Trophoblast cell (in vitro differentiated cells and primary cell): ENCODE measurements around the gene TMEM231.

Experiments
- DNase-seq, 2 donors: peaks; one replicate each; pipeline ENCODE4 v3.0.0-alpha.2; 2016
- H2AFZ ChIP-seq: 2 replicates; pipeline ENCODE4 v1.6.1; 2013; ENCODE audit warnings: low read length, moderate library complexity, mild to moderate bottlenecking; ENCODE audit not compliant: insufficient read depth, poor library complexity
- H2AK5ac ChIP-seq: 2 replicates; pipeline ENCODE4 v1.6.1; 2013; ENCODE audit warnings: mild to moderate bottlenecking, low read length
- H2BK120ac ChIP-seq: 2 replicates; pipeline ENCODE4 v1.6.1; 2013; ENCODE audit warnings: low read length, mild to moderate bottlenecking, moderate library complexity; ENCODE audit not compliant: insufficient read depth, poor library complexity
- H2BK12ac ChIP-seq: 2 replicates; pipeline ENCODE4 v1.6.1; 2013; ENCODE audit warnings: mild to moderate bottlenecking, low read length, moderate library complexity
- H2BK5ac ChIP-seq: 2 replicates; pipeline ENCODE4 v1.6.1; 2013; ENCODE audit warnings: low read length, low read depth, moderate library complexity, mild to moderate bottlenecking; ENCODE audit not compliant: poor library complexity
- H3K14ac ChIP-seq: 2 replicates; pipeline ENCODE4 v1.6.1; 2013; ENCODE audit warnings: mild to moderate bottlenecking, low read length
- H3K18ac ChIP-seq: 2 replicates; pipeline ENCODE4 v1.6.1; 2013; ENCODE audit warnings: mild to moderate bottlenecking, low read length
- H3K23ac ChIP-seq: 2 replicates; pipeline ENCODE4 v1.6.1; 2013; ENCODE audit warnings: low read length
- H3K27ac ChIP-seq: 2 replicates; pipeline ENCODE4 v1.5.1; 2013; ENCODE audit warnings: low read depth, mild to moderate bottlenecking, inconsistent platforms, low read length, moderate library complexity
- H3K27me3 ChIP-seq: 2 replicates; pipeline ENCODE4 v1.6.1; 2013; ENCODE audit warnings: inconsistent platforms, mild to moderate bottlenecking, low read length, moderate library complexity; ENCODE audit not compliant: insufficient read depth
- H3K36me3 ChIP-seq, 2 experiments: 1 replicate in 1 of 2; 2 replicates in 1 of 2; pipeline ENCODE4 v1.6.1; 2013; ENCODE audit warnings: low read length in 2 of 2, mild to moderate bottlenecking in 2 of 2, moderate library complexity in 1 of 2; ENCODE audit not compliant: insufficient read depth in 2 of 2, control insufficient read depth in 1 of 2
- H3K4ac ChIP-seq: 2 replicates; pipeline ENCODE4 v1.6.1; 2013; ENCODE audit warnings: low read depth, mild to moderate bottlenecking, low read length, moderate library complexity
- H3K4me1 ChIP-seq, 2 experiments: 1 replicate in 1 of 2; 2 replicates in 1 of 2; pipeline ENCODE4 v1.6.1; 2013; ENCODE audit warnings: low read length in 2 of 2, mild to moderate bottlenecking in 2 of 2, moderate library complexity in 1 of 2; ENCODE audit not compliant: insufficient read depth in 2 of 2, control insufficient read depth in 1 of 2
- H3K4me2 ChIP-seq: 2 replicates; pipeline ENCODE4 v1.6.1; 2013; ENCODE audit warnings: inconsistent platforms, mild to moderate bottlenecking, low read length, moderate library complexity
- H3K4me3 ChIP-seq: 2 replicates; pipeline ENCODE4 v1.5.1; 2013; ENCODE audit warnings: mild to moderate bottlenecking, low read depth, low read length, inconsistent platforms
- H3K79me1 ChIP-seq: one replicate; pipeline ENCODE4 v1.6.1; 2013; ENCODE audit warnings: low read length
- H3K79me2 ChIP-seq: 2 replicates; pipeline ENCODE4 v1.6.1; 2013; ENCODE audit warnings: low read length, mild to moderate bottlenecking; ENCODE audit not compliant: control insufficient read depth, insufficient read depth, poor library complexity
- H3K9ac ChIP-seq: 2 replicates; pipeline ENCODE4 v1.6.1; 2013; ENCODE audit warnings: mild to moderate bottlenecking, low read length
- H3K9me3 ChIP-seq: 2 replicates; pipeline ENCODE4 v1.6.1; 2013; ENCODE audit warnings: low read depth, mild to moderate bottlenecking, control low read depth, inconsistent platforms, low read length; ENCODE audit not compliant: insufficient read depth
- H4K12ac ChIP-seq: 2 replicates; pipeline ENCODE4 v1.6.1; 2013; ENCODE audit warnings: low read depth, mild to moderate bottlenecking, low read length, moderate library complexity
- H4K8ac ChIP-seq: 2 replicates; pipeline ENCODE4 v1.6.1; 2013; ENCODE audit warnings: low read depth, mild to moderate bottlenecking, low read length, moderate library complexity
- H4K91ac ChIP-seq: one replicate; pipeline ENCODE4 v1.6.1; 2013; ENCODE audit warnings: low read depth, mild to moderate bottlenecking, low read length, moderate library complexity
- WGBS: extraction: QIAGEN DNeasy Blood & Tissue Kit; methylation state at CpG from one replicate; pipeline ENCODE4 v1.1.7; 2013; ENCODE audit warnings: missing lambda C conversion rate; ENCODE audit not compliant: insufficient read length, insufficient coverage; ENCODE audit errors: extremely low coverage; 5-methylcytosine and 5-hydroxymethylcytosine counted together

TMEM231 gene

DNA sequence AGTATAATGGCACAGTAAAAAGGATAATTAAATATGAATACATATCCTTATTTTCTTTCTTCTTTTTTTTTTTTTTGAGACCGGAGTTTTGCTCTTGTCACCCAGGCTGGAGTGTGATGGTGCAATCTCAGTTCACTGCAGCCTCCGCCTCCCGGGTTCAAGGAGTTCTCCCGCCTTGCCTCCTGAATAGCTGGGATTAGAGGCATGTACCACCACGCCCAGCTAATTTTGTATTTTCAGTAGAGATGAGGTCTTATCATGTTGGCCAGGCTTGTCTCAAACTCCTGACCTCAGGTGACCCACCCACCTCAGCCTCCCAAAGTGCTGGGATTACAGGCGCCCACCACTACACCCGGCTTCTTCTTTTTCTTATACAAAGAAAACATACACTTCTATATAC, 22.2 kb upstream of the TMEM231 start:
- H3K4ac ChIP-seq, result no peak overlapping the region
- no peaks in the 10 kb centered on the region for H3K9me3 ChIP-seq
- no peak overlapping the region for H3K9ac ChIP-seq
- H2AFZ ChIP-seq, result no peak overlapping the region
- H2AK5ac ChIP-seq, result no peak overlapping the region
- H3K79me1 ChIP-seq, result no peaks in the 10 kb centered on the region
- H2BK120ac ChIP-seq, result no peak overlapping the region
- H3K36me3 ChIP-seq, result peaks cover 16 to 43% of the 10 kb centered on the region in 2 experiments
- H3K4me2 ChIP-seq, result no peak overlapping the region
- H2BK5ac ChIP-seq, result no peak overlapping the region
- H4K12ac ChIP-seq, result no peak overlapping the region
- H2BK12ac ChIP-seq, result no peak overlapping the region
- H3K4me1 ChIP-seq, result no peaks in the 10 kb centered on the region
- H3K18ac ChIP-seq, result no peak overlapping the region
- H3K4me3 ChIP-seq, result no peak overlapping the region
- no peak overlapping the region for H4K8ac ChIP-seq
- no peak overlapping the region for H3K14ac ChIP-seq
- no peak overlapping the region for H3K23ac ChIP-seq
- no peak overlapping the region for H3K27ac ChIP-seq
- WGBS, result no CpG with 5 or more reads among the region's 7 CpGs
- no peaks in the 10 kb centered on the region for H3K79me2 ChIP-seq
- no peak overlapping the region for H4K91ac ChIP-seq
- no peaks in the 10 kb centered on the region for H3K27me3 ChIP-seq
- DNase-seq, result no peak

GRCh38 chr16:75576384-75576811, 20.3 kb upstream of the TMEM231 start:
- H3K4me1 ChIP-seq, result no peaks in the 10 kb centered on the region
- no peak overlapping the region for H2BK5ac ChIP-seq
- no peaks in the 10 kb centered on the region for H3K27me3 ChIP-seq
- H3K14ac ChIP-seq, result no peak overlapping the region
- peaks cover 30 to 58% of the 10 kb centered on the region in 2 experiments for H3K36me3 ChIP-seq
- H3K23ac ChIP-seq, result no peak overlapping the region
- H3K27ac ChIP-seq, result no peak overlapping the region
- H3K4ac ChIP-seq, result no peak overlapping the region
- H3K18ac ChIP-seq, result no peak overlapping the region
- H2AFZ ChIP-seq, result no peak overlapping the region
- no peak overlapping the region for H2BK120ac ChIP-seq
- H3K4me3 ChIP-seq, result no peak overlapping the region
- H2BK12ac ChIP-seq, result no peak overlapping the region
- H4K8ac ChIP-seq, result no peak overlapping the region
- H4K91ac ChIP-seq, result no peak overlapping the region
- H3K79me1 ChIP-seq, result no peaks in the 10 kb centered on the region
- H3K4me2 ChIP-seq, result no peak overlapping the region
- H2AK5ac ChIP-seq, result no peak overlapping the region
- no peak overlapping the region for H4K12ac ChIP-seq
- H3K9me3 ChIP-seq, result no peaks in the 10 kb centered on the region
- no peak overlapping the region for H3K9ac ChIP-seq
- H3K79me2 ChIP-seq, result no peaks in the 10 kb centered on the region
- WGBS, result no CpG with 5 or more reads among the region's 3 CpGs
- no peak for DNase-seq

GRCh38 chr16:75575958-75576357, 19.9 kb upstream of the TMEM231 start:
- H3K79me1 ChIP-seq, result no peaks in the 10 kb centered on the region
- no peak overlapping the region for H2BK5ac ChIP-seq
- no peaks in the 10 kb centered on the region for H3K4me1 ChIP-seq
- H3K27ac ChIP-seq, result no peak overlapping the region
- no peak overlapping the region for H3K18ac ChIP-seq
- H2AK5ac ChIP-seq, result no peak overlapping the region
- no peak overlapping the region for H2BK120ac ChIP-seq
- H4K8ac ChIP-seq, result no peak overlapping the region
- peaks cover 32 to 60% of the 10 kb centered on the region in 2 experiments for H3K36me3 ChIP-seq
- no peak overlapping the region for H3K23ac ChIP-seq
- no peak overlapping the region for H2AFZ ChIP-seq
- no peak overlapping the region for H3K9ac ChIP-seq
- no peak overlapping the region for H4K91ac ChIP-seq
- DNase-seq, result no peak
- WGBS, result no CpG with 5 or more reads among the region's 3 CpGs
- no peak overlapping the region for H3K4ac ChIP-seq
- no peak overlapping the region for H3K14ac ChIP-seq
- H3K4me3 ChIP-seq, result no peak overlapping the region
- no peaks in the 10 kb centered on the region for H3K9me3 ChIP-seq
- no peak overlapping the region for H3K4me2 ChIP-seq
- H4K12ac ChIP-seq, result no peak overlapping the region
- no peaks in the 10 kb centered on the region for H3K27me3 ChIP-seq
- no peaks in the 10 kb centered on the region for H3K79me2 ChIP-seq
- no peak overlapping the region for H2BK12ac ChIP-seq

DNA sequence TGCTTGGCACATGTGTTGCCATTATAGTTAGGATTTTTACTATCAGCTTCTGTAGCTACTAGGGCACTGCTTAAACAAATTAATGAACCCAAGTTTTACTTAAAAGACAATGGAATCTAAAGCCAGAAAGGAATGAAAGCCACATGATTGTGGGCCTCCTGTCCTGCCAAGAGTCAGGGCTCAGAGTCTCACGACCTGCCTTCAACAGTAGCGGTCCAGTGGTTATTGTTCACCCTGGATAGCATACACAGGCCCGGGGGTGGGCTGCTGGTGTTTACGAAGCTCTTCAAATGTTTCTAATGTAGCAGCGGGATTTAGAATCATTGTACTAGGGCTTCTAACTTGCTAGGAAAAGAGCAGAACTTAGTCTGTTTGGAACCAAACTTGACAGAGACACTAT, 17.9 kb upstream of the TMEM231 start:
- H3K4me1 ChIP-seq, result no peaks in the 10 kb centered on the region
- H3K36me3 ChIP-seq, result peaks cover 40 to 69% of the 10 kb centered on the region in 2 experiments
- WGBS, result no CpG with 5 or more reads among the region's 5 CpGs
- no peaks in the 10 kb centered on the region for H3K79me2 ChIP-seq
- no peak overlapping the region for H3K23ac ChIP-seq
- no peak overlapping the region for H3K4me2 ChIP-seq
- H2BK5ac ChIP-seq, result no peak overlapping the region
- H3K18ac ChIP-seq, result no peak overlapping the region
- no peaks in the 10 kb centered on the region for H3K79me1 ChIP-seq
- no peak overlapping the region for H2AFZ ChIP-seq
- H3K14ac ChIP-seq, result no peak overlapping the region
- no peaks in the 10 kb centered on the region for H3K27me3 ChIP-seq
- no peak overlapping the region for H3K27ac ChIP-seq
- no peak overlapping the region for H4K12ac ChIP-seq
- H2BK120ac ChIP-seq, result no peak overlapping the region
- no peaks in the 10 kb centered on the region for H3K9me3 ChIP-seq
- no peak overlapping the region for H2AK5ac ChIP-seq
- H4K91ac ChIP-seq, result no peak overlapping the region
- no peak overlapping the region for H4K8ac ChIP-seq
- DNase-seq, result no peak
- no peak overlapping the region for H3K4ac ChIP-seq
- H3K9ac ChIP-seq, result no peak overlapping the region
- H2BK12ac ChIP-seq, result no peak overlapping the region
- H3K4me3 ChIP-seq, result no peak overlapping the region
